CD14-positive monocyte (primary cell): Measurements from ENCODE around the gene RYR3. TPM values are rescaled to one million over a fixed set of nuclear protein-coding genes. Genes with fewer than 3 reads are reported as not detected.

ENCODE experiments used
- DNase-seq, 3 donors: peaks; one replicate each; pipeline ENCODE4 v3.0.0-alpha.2; 2011 to 2022
- H2AFZ ChIP-seq: 2 replicates; pipeline ENCODE4 v1.6.0; 2012; ENCODE audit warnings: mild to moderate bottlenecking, low read depth, low read length, inconsistent platforms; ENCODE audit not compliant: insufficient read depth, poor library complexity, severe bottlenecking
- H3K27ac ChIP-seq, 2 donors: 1 replicate in 1 of 2; 2 replicates in 1 of 2; pipeline ENCODE4 v1.5.1; 2012 to 2013; ENCODE audit warnings: low read length in 2 of 2, control low read depth in 1 of 2, inconsistent platforms in 1 of 2, low read depth in 1 of 2, mild to moderate bottlenecking in 1 of 2
- H3K27me3 ChIP-seq, 2 donors: one replicate each; pipeline versions ENCODE4 v1.6.0 to v1.6.1; 2011 to 2013; ENCODE audit warnings: low read length in 2 of 2; ENCODE audit not compliant: control insufficient read depth in 2 of 2, insufficient read depth in 2 of 2
- H3K36me3 ChIP-seq, 2 donors: replicated peaks in 1 of 2; 1 replicate in 1 of 2; 2 replicates in 1 of 2; pipeline versions ENCODE4 v1.5.1 to v1.6.1; 2012 to 2013; ENCODE audit warnings: low read length in 2 of 2, control low read depth in 1 of 2, inconsistent platforms in 1 of 2, mild to moderate bottlenecking in 1 of 2; ENCODE audit not compliant: insufficient read depth in 2 of 2, control insufficient read depth in 1 of 2
- H3K4me1 ChIP-seq, 2 donors: 1 replicate in 1 of 2; 2 replicates in 1 of 2; pipeline versions ENCODE4 v1.5.1 to v1.6.1; 2012 to 2013; ENCODE audit warnings: low read length in 2 of 2, control low read depth in 1 of 2, inconsistent platforms in 1 of 2, mild to moderate bottlenecking in 1 of 2, moderate library complexity in 1 of 2; ENCODE audit not compliant: insufficient read depth in 2 of 2, control insufficient read depth in 1 of 2
- H3K4me2 ChIP-seq: replicated peaks from 2 replicates; pipeline ENCODE3; 2012; ENCODE audit warnings: low read length, moderate library complexity, mild to moderate bottlenecking; ENCODE audit not compliant: poor library complexity, severe bottlenecking; ENCODE audit errors: extremely low read depth
- H3K4me3 ChIP-seq, 3 experiments: fragments of 200-600 bp in 1 of 3; sonication (generic) in 1 of 3; replicated peaks in 1 of 3; 1 replicate in 2 of 3; 2 replicates in 1 of 3; pipeline ENCODE4 v1.5.1; 2011 to 2013; ENCODE audit warnings: low read length in 3 of 3, mild to moderate bottlenecking in 3 of 3, control low read depth in 2 of 3, low read depth in 2 of 3, inconsistent platforms in 1 of 3, moderate library complexity in 1 of 3
- H3K79me2 ChIP-seq: 2 replicates; pipeline ENCODE4 v1.6.0; 2012; ENCODE audit warnings: mild to moderate bottlenecking, control low read depth, inconsistent platforms, low read length, moderate library complexity; ENCODE audit not compliant: insufficient read depth
- H3K9ac ChIP-seq: 2 replicates; pipeline ENCODE4 v1.6.0; 2017; ENCODE audit warnings: low read length, mild to moderate bottlenecking; ENCODE audit not compliant: insufficient read depth, poor library complexity, severe bottlenecking
- H3K9me3 ChIP-seq, 2 donors: replicated peaks in 1 of 2; 1 replicate in 1 of 2; 2 replicates in 1 of 2; pipeline versions ENCODE4 v1.5.1 to v1.6.1; 2012 to 2013; ENCODE audit warnings: low read length in 2 of 2, control low read depth in 1 of 2; ENCODE audit not compliant: control insufficient read depth in 1 of 2, insufficient read depth in 1 of 2
- H4K20me1 ChIP-seq: 2 replicates; pipeline ENCODE4 v1.6.0; 2012; ENCODE audit warnings: mild to moderate bottlenecking, low read length, control low read depth, moderate library complexity; ENCODE audit not compliant: insufficient read depth
- H3K27ac Mint-ChIP-seq, 7 donors: one replicate each; pipeline ENCODE4 v1.8.0; 2020; ENCODE audit warnings: mild to moderate bottlenecking in 7 of 7, mixed read lengths in 7 of 7, moderate library complexity in 6 of 7, inconsistent platforms in 2 of 7
- H3K27me3 Mint-ChIP-seq, 3 donors: one replicate each; pipeline ENCODE4 v1.8.0; 2021 to 2022; ENCODE audit warnings: low read depth in 3 of 3, mild to moderate bottlenecking in 3 of 3, mixed read lengths in 3 of 3, moderate library complexity in 3 of 3, inconsistent platforms in 1 of 3
- H3K36me3 Mint-ChIP-seq, 2 donors: one replicate each; pipeline ENCODE4 v1.8.0; 2020; ENCODE audit warnings: mixed read lengths in 2 of 2, inconsistent platforms in 1 of 2, mild to moderate bottlenecking in 1 of 2
- H3K4me1 Mint-ChIP-seq: one replicate; pipeline ENCODE4 v1.8.0; 2020; ENCODE audit warnings: mild to moderate bottlenecking, mixed read lengths
- H3K4me3 Mint-ChIP-seq, 2 donors: one replicate each; pipeline ENCODE4 v1.8.0; 2020; ENCODE audit warnings: mild to moderate bottlenecking in 2 of 2, mixed read lengths in 2 of 2, moderate library complexity in 1 of 2
- H3K9me3 Mint-ChIP-seq, 7 donors: one replicate each; pipeline ENCODE4 v1.8.0; 2020 to 2022; ENCODE audit warnings: mixed read lengths in 7 of 7, mild to moderate bottlenecking in 6 of 7, moderate library complexity in 6 of 7, inconsistent platforms in 2 of 7
- CTCF ChIP-seq: fragments of 200-600 bp; IDR thresholded peaks from one replicate; pipeline ENCODE4 v1.8.0; 2022; ENCODE audit warnings: antibody characterized with exemption, mild to moderate bottlenecking
- WGBS: methylation state at CpG from one replicate; pipeline ENCODE4 v1.1.5; 2013; ENCODE audit warnings: missing lambda C conversion rate; ENCODE audit not compliant: insufficient coverage; 5-methylcytosine and 5-hydroxymethylcytosine counted together
- intact Hi-C, 2 donors: fragments of 100-400 bp; cut with micrococcal nuclease; formaldehyde crosslinking; loops; one replicate each; pipeline versions ENCODE4 v1.15.0 to v1.15.1; 2023
- polyA plus RNA-seq, 3 donors: library from polyadenylated mRNA; depleted of rRNA in 1 of 3; unstranded in 2 of 3; stranded (reverse) in 1 of 3; fragments of 300-500 nt in 2 of 3; fragments of >200 nt in 1 of 3; fragmentation: Illumina TruSeq in 2 of 3; gene quantifications; 1 replicate in 2 of 3; 2 replicates in 1 of 3; pipeline ENCODE4 v1.2.3, GENCODE V29; 2012 to 2021

The RYR3 gene
- polyA plus RNA-seq, 3 donors = not detected

DNA sequence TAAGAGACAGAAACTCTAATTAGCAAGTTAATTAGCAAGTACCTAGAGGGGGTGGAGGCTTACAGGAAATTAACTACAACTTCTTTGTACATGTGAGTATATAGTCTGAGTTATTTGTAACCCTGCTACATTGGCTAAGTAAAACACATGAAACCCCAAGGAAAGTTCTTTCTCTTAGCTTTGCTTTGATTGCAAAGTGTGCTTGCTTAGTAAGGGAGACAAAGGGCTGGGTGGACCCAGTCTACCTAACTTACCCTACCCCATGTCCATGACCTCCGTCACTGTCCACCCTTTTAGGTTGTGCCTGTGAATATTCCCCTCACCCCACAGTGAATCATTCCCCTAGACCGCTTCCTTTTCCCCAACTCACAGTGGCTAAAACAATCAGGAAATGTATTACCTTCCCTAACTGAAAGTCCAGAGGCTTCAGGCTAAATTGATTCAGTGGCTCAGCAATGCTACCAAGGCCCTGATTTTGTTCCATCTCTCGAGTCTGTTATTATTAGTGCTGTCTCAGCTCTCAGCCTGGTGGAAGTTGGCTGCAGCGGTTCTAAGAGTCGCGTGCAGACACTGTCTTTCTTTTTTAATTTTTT is 31.1 kb upstream of the RYR3 start:
- WGBS = 83% methylated on average over 3 of the region's 6 CpGs

GRCh38 chr15:33282226-33283020 is 28.3 kb upstream of the RYR3 start:
- H4K20me1 ChIP-seq = no peaks in the 10 kb centered on the region
- H3K36me3 Mint-ChIP-seq = no peaks in the 10 kb centered on the region
- H3K4me1 Mint-ChIP-seq = no peaks in the 10 kb centered on the region
- peaks cover 3 to 4% (median 3%) of the 10 kb centered on the region in 3 donors for H3K27me3 Mint-ChIP-seq
- intact Hi-C loops = no loop called here
- no peak overlapping the region for H3K4me3 ChIP-seq
- no peaks in the 10 kb centered on the region for H3K36me3 ChIP-seq
- peaks cover 0 to 2% (median 0%) of the 10 kb centered on the region in 7 donors for H3K9me3 Mint-ChIP-seq
- H3K79me2 ChIP-seq = no peaks in the 10 kb centered on the region
- H3K27me3 ChIP-seq = no peaks in the 10 kb centered on the region
- no peak overlapping the region for H3K4me3 Mint-ChIP-seq
- H2AFZ ChIP-seq = no peak overlapping the region
- H3K27ac ChIP-seq = no peak overlapping the region
- no peak for DNase-seq
- H3K4me2 ChIP-seq = no peak overlapping the region
- H3K9ac ChIP-seq = no peak overlapping the region
- no peaks in the 10 kb centered on the region for H3K9me3 ChIP-seq
- no peaks in the 10 kb centered on the region for H3K4me1 ChIP-seq
- 84% methylated on average over 4 of the region's 6 CpGs for WGBS
- no peak for TF ChIP-seq CTCF
- no peak overlapping the region for H3K27ac Mint-ChIP-seq

More for the DNA sequence above, 31.1 kb upstream of the RYR3 start:
- Histone ChIP-seq H2AFZ (no peak overlapping the region), H3K9ac (no peak overlapping the region), H3K36me3 (no peaks in the 10 kb centered on the region), H3K79me2 (no peaks in the 10 kb centered on the region), H3K4me3 (no peak overlapping the region), H3K4me2 (no peak overlapping the region), H3K9me3 (peaks cover 0 to 6% of the 10 kb centered on the region in 2 donors), H3K27me3 (no peaks in the 10 kb centered on the region), H3K27ac (no peak overlapping the region), H4K20me1 (no peaks in the 10 kb centered on the region), H3K4me1 (no peaks in the 10 kb centered on the region)
- H3K4me3 Mint-ChIP-seq = no peak overlapping the region
- H3K36me3 Mint-ChIP-seq = no peaks in the 10 kb centered on the region
- H3K27ac Mint-ChIP-seq = no peak overlapping the region
- H3K9me3 Mint-ChIP-seq = peaks cover 0 to 3% (median 0%) of the 10 kb centered on the region in 7 donors
- DNase-seq = no peak
- H3K4me1 Mint-ChIP-seq = no peaks in the 10 kb centered on the region
- H3K27me3 Mint-ChIP-seq = peaks cover 2 to 9% (median 3%) of the 10 kb centered on the region in 3 donors
- intact Hi-C loops = no loop called here
- no peak for TF ChIP-seq CTCF
